CD4-positive, alpha-beta memory T cell (primary cell): ENCODE measurements around the gene PRPSAP2. TPM values are rescaled to one million over a fixed set of nuclear protein-coding genes. Genes with fewer than 3 reads are reported as not detected.

Experiments
- CTCF ChIA-PET: fragments of 350-600 bp; sonication (Branson Sonifier 250); formaldehyde crosslinking; loops from one replicate; lab custom pipeline; 2021; ENCODE audit warnings: inconsistent platforms; ENCODE audit not compliant: partially characterized antibody; lab: Charles Lee
- POLR2A ChIA-PET: fragments of 350-600 bp; sonication (Branson Sonifier 250); formaldehyde crosslinking; loops from one replicate; lab custom pipeline; 2021; ENCODE audit not compliant: partially characterized antibody; lab: Charles Lee
- DNase-seq, 5 donors: peaks; one replicate each; pipeline versions ENCODE4 v3.0.0 to v3.0.0-alpha.2; 2020 to 2022; ENCODE audit warnings: mixed read lengths in 1 of 5
- H3K27ac ChIP-seq: one replicate; pipeline ENCODE4 v1.7.0; 2013; ENCODE audit warnings: low read depth, low read length
- H3K27me3 ChIP-seq: 2 replicates; pipeline ENCODE4 v1.7.0; 2013; ENCODE audit warnings: mild to moderate bottlenecking, low read length, moderate library complexity; ENCODE audit not compliant: insufficient read depth
- H3K36me3 ChIP-seq: 2 replicates; pipeline ENCODE4 v1.7.0; 2013; ENCODE audit warnings: mild to moderate bottlenecking, low read length, moderate library complexity; ENCODE audit not compliant: insufficient read depth
- H3K4me1 ChIP-seq: 2 replicates; pipeline ENCODE4 v1.7.0; 2013; ENCODE audit warnings: mild to moderate bottlenecking, low read length, moderate library complexity; ENCODE audit not compliant: insufficient read depth
- H3K4me3 ChIP-seq, 2 donors: one replicate each; pipeline ENCODE4 v1.7.0; 2013; ENCODE audit warnings: low read length in 2 of 2, mild to moderate bottlenecking in 1 of 2
- H3K9me3 ChIP-seq, 2 donors: one replicate each; pipeline ENCODE4 v1.7.0; 2013; ENCODE audit warnings: low read length in 2 of 2, control low read depth in 1 of 2; ENCODE audit not compliant: control insufficient read depth in 1 of 2
- H3K27ac Mint-ChIP-seq, 7 donors: one replicate each; pipeline ENCODE4 v1.8.0; 2020 to 2021; ENCODE audit warnings: mixed read lengths in 7 of 7, mild to moderate bottlenecking in 6 of 7, inconsistent platforms in 3 of 7, moderate library complexity in 3 of 7
- H3K27me3 Mint-ChIP-seq, 2 donors: one replicate each; pipeline ENCODE4 v1.8.0; 2020 to 2021; ENCODE audit warnings: mixed read lengths in 2 of 2
- H3K36me3 Mint-ChIP-seq, 2 donors: one replicate each; pipeline ENCODE4 v1.8.0; 2020 to 2021; ENCODE audit warnings: mixed read lengths in 2 of 2, inconsistent platforms in 1 of 2, mild to moderate bottlenecking in 1 of 2
- H3K4me1 Mint-ChIP-seq, 4 donors: one replicate each; pipeline ENCODE4 v1.8.0; 2020 to 2021; ENCODE audit warnings: mixed read lengths in 4 of 4, mild to moderate bottlenecking in 1 of 4
- H3K4me3 Mint-ChIP-seq, 8 donors: one replicate each; pipeline ENCODE4 v1.8.0; 2020 to 2021; ENCODE audit warnings: mixed read lengths in 8 of 8, mild to moderate bottlenecking in 7 of 8, moderate library complexity in 6 of 8, inconsistent platforms in 3 of 8
- H3K9me3 Mint-ChIP-seq, 8 donors: one replicate each; pipeline ENCODE4 v1.8.0; 2020 to 2021; ENCODE audit warnings: mixed read lengths in 8 of 8, mild to moderate bottlenecking in 5 of 8, inconsistent platforms in 3 of 8, moderate library complexity in 1 of 8
- intact Hi-C: fragments of 100-400 bp; cut with micrococcal nuclease; formaldehyde crosslinking; loops from one replicate; pipeline ENCODE4 v1.15.1; 2023
- polyA plus RNA-seq, 2 donors: library from polyadenylated mRNA; unstranded; fragments of 300-500 nt; fragmentation: Illumina TruSeq; gene quantifications; one replicate each; pipeline ENCODE4 v1.2.3, GENCODE V29; 2021
- total RNA-seq, 2 experiments: library from RNA; stranded (reverse); gene quantifications; one replicate each; pipeline ENCODE4 v1.2.3, GENCODE V29; 2021

Gene PRPSAP2
- total and polyA plus RNA-seq, 4 experiments from 2014 or later = 32.3 to 55.6 (median 49.3) TPM

GRCh38 chr17:18937981-18938691 lies 80.2 kb downstream of the PRPSAP2 start:
- ChIA-PET POLR2A (interaction anchor here (1.1 to 1.2 kb wide), 2 partner anchors 13 to 18 kb away, joined by 3 to 5 read pairs; no protein-coding TSS in a partner anchor), CTCF (interaction anchor here (1.0 kb wide), 1 partner anchor 16 kb away, joined by 3 read pairs; no protein-coding TSS in a partner anchor)
- no peak for DNase-seq
- Histone ChIP-seq H3K4me1 (peaks cover 2% of the 10 kb centered on the region), H3K36me3 (no peaks in the 10 kb centered on the region), H3K27ac (no peak overlapping the region), H3K9me3 (no peaks in the 10 kb centered on the region), H3K27me3 (no peaks in the 10 kb centered on the region), H3K4me3 (no peak overlapping the region)
- Mint-ChIP-seq H3K9me3 (no peaks in the 10 kb centered on the region), H3K4me1 (peaks cover 0 to 8% (median 2%) of the 10 kb centered on the region in 4 donors), H3K36me3 (no peaks in the 10 kb centered on the region), H3K4me3 (no peak overlapping the region), H3K27me3 (peaks cover 0 to 4% of the 10 kb centered on the region in 2 donors), H3K27ac (peak overlapping the region in 1 of 7 donors; percentile 8)
- intact Hi-C loops = loop anchor here (5.0 kb wide), 1 partner anchor 36 kb away; no protein-coding TSS in a partner anchor

DNA sequence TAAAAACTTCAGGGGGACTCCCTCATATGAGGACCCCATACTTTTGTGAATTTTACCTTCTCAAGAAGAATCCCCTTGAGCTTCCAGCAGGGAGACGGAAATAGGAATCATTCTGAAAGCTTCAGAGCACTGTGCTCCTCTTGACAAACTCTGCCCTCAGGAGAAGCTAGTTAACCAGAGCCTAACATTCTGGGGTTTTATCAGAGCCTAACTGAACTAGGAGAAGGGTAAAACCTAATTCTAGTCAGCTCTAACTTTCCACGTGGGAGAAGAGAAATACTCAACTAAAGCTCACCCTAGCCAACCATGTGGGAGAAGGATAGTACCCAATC lies 80.7 kb downstream of the PRPSAP2 start:
- Histone ChIP-seq H3K27ac (no peak overlapping the region), H3K9me3 (no peaks in the 10 kb centered on the region), H3K4me1 (no peaks in the 10 kb centered on the region), H3K4me3 (no peak overlapping the region), H3K27me3 (no peaks in the 10 kb centered on the region), H3K36me3 (no peaks in the 10 kb centered on the region)
- ChIA-PET CTCF (interaction anchor here (1.0 kb wide), 1 partner anchor 16 kb away, joined by 3 read pairs; no protein-coding TSS in a partner anchor), POLR2A (interaction anchor here (1.1 to 1.2 kb wide), 2 partner anchors 13 to 17 kb away, joined by 3 to 5 read pairs; no protein-coding TSS in a partner anchor)
- no peak overlapping the region for H3K27ac Mint-ChIP-seq
- intact Hi-C loops = loop anchor here (5.0 kb wide), 1 partner anchor 36 kb away; no protein-coding TSS in a partner anchor
- peaks cover 0 to 3% (median under 1%) of the 10 kb centered on the region in 4 donors for H3K4me1 Mint-ChIP-seq
- DNase-seq = no peak
- H3K4me3 Mint-ChIP-seq = no peak overlapping the region
- no peaks in the 10 kb centered on the region for H3K9me3 Mint-ChIP-seq
- H3K36me3 Mint-ChIP-seq = no peaks in the 10 kb centered on the region
- peaks cover 0 to 4% of the 10 kb centered on the region in 2 donors for H3K27me3 Mint-ChIP-seq

DNA sequence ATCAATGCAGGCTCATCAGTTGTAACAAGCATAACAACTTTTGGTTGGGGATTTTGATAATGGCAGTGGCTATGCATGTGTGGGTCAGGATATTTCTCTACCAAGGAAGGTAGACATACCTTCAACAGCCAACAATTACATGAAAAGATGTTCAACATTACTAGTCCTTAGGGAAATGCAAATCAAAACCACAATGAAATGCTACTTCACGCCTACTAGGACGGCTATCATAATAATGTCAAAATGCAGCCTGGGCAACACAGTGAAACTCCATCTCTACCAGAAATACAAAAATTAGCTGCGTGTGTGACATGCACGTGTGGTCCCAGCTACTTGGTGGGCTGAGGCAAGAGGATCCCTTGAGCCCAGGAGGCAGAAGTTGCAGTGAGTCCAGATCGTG lies 86.7 kb downstream of the PRPSAP2 start:
- CTCF ChIA-PET = no interaction called here
- H3K4me3 ChIP-seq = no peak overlapping the region
- no peak for DNase-seq
- no peak overlapping the region for H3K27ac Mint-ChIP-seq
- H3K36me3 ChIP-seq = no peaks in the 10 kb centered on the region
- H3K36me3 Mint-ChIP-seq = no peaks in the 10 kb centered on the region
- H3K27me3 Mint-ChIP-seq = peaks cover 0 to 4% of the 10 kb centered on the region in 2 donors
- H3K4me3 Mint-ChIP-seq = no peak overlapping the region
- peaks cover 0 to 12% (median under 1%) of the 10 kb centered on the region in 4 donors for H3K4me1 Mint-ChIP-seq
- H3K9me3 ChIP-seq = no peaks in the 10 kb centered on the region
- H3K4me1 ChIP-seq = no peaks in the 10 kb centered on the region
- H3K27me3 ChIP-seq = no peaks in the 10 kb centered on the region
- H3K27ac ChIP-seq = no peak overlapping the region
- no peaks in the 10 kb centered on the region for H3K9me3 Mint-ChIP-seq
- POLR2A ChIA-PET = no interaction called here
- intact Hi-C loops = no loop called here

DNA sequence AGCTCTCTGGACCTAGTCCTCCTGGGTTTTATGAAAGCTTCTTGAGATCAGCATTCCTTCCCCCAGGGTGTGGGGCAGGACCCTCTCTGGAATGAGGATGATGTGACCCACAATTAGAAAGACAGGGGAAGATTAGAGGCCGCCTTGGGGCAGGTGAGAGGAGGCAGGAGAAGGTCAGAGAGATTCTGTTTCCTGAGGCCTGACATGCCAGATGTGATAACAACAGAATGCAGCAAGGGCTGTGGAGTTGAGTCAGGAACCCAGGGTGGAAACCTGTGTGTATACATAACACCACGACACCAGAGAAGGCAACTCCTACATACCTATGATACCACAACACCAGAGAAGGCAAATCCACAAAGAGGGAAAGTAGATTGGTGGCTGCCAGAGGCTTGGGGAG lies 88.6 kb downstream of the PRPSAP2 start:
- ChIA-PET CTCF (interaction anchor here (1.0 kb wide), 1 partner anchor 8 kb away, joined by 3 read pairs; no protein-coding TSS in a partner anchor), POLR2A (no interaction called here)
- H3K36me3 ChIP-seq = no peaks in the 10 kb centered on the region
- Mint-ChIP-seq H3K4me3 (no peak overlapping the region), H3K27ac (peak overlapping the region in 2 of 7 donors; percentile 0 to 68), H3K27me3 (peaks cover 0 to 2% of the 10 kb centered on the region in 2 donors), H3K4me1 (peaks cover 0 to 13% (median under 1%) of the 10 kb centered on the region in 4 donors), H3K36me3 (no peaks in the 10 kb centered on the region), H3K9me3 (no peaks in the 10 kb centered on the region)
- H3K27ac ChIP-seq = no peak overlapping the region
- no peaks in the 10 kb centered on the region for H3K4me1 ChIP-seq
- no peaks in the 10 kb centered on the region for H3K9me3 ChIP-seq
- DNase-seq = no peak
- H3K27me3 ChIP-seq = no peaks in the 10 kb centered on the region
- intact Hi-C loops = no loop called here
- no peak overlapping the region for H3K4me3 ChIP-seq

DNA sequence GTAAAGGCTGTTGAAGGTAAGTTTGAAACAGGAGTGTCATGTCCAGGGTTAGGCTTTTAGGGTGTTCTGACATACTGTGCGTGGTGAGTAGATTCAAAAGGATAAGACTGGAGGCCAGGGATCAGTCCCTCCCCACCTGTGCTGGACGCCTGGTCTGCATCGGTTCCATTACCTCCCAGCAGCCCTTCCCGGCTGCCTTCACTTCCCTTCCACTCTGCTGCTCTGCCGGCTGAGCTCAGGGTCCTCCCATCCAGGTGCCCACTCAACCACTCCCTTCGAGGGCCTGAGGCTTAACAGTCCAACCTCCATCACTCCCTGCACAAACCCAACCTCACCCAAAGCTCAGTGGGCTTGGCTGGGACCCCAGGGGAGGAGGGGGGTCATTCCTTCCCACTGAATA lies 89.9 kb downstream of the PRPSAP2 start:
- no peak overlapping the region for H3K27ac Mint-ChIP-seq
- no peaks in the 10 kb centered on the region for H3K9me3 ChIP-seq
- POLR2A ChIA-PET = no interaction called here

DNA sequence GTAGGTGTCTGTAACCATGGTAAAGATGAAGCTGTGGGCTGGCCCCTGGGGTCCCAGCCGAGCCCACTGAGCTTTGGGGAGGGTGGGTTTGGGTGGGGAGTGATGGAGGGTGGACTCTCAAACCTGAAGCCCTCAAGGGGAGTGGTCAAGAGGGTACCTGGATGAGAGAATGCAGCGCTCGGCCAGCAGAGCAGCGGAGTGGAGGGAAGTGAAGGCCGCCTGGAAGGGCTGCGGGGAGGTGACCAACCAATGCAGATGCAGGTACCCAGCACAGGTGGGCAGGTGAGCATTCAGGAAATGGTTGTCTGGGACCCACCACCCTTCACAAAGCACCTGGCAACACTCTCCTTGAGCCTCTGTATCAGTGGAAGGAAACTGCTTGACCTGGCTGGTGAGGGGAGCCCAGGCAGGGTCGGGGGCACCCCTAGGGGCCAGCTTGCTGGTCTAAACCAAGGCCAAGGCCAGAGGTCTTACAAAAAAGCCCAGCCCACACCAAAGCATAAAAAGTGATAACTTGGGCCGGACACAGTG lies 90.6 kb downstream of the PRPSAP2 start:
- POLR2A ChIA-PET = interaction anchor here (1.1 kb wide), 1 partner anchor 91 kb away, joined by 4 read pairs; the partner anchor contains the start of gene PRPSAP2
- H3K4me1 Mint-ChIP-seq = peaks cover 3 to 17% (median 8%) of the 10 kb centered on the region in 4 donors

More for the DNA sequence above, 89.9 kb downstream of the PRPSAP2 start:
- CTCF ChIA-PET = interaction anchor here (2.8 kb wide), 1 partner anchor 12 kb away, joined by 29 read pairs; no protein-coding TSS in a partner anchor
- H3K4me1 ChIP-seq = no peaks in the 10 kb centered on the region
- no peak overlapping the region for H3K4me3 ChIP-seq
- H3K27ac ChIP-seq = no peak overlapping the region
- no peaks in the 10 kb centered on the region for H3K36me3 ChIP-seq
- Mint-ChIP-seq H3K36me3 (no peaks in the 10 kb centered on the region), H3K4me1 (peaks cover 0 to 13% (median 4%) of the 10 kb centered on the region in 4 donors), H3K9me3 (no peaks in the 10 kb centered on the region), H3K27me3 (peaks cover 0 to 2% of the 10 kb centered on the region in 2 donors), H3K4me3 (no peak overlapping the region)
- DNase-seq = no peak
- intact Hi-C loops = no loop called here
- no peaks in the 10 kb centered on the region for H3K27me3 ChIP-seq

GRCh38 chr17:18949566-18949965 lies 91.6 kb downstream of the PRPSAP2 start:
- H3K27me3 ChIP-seq = no peaks in the 10 kb centered on the region
- H3K36me3 ChIP-seq = no peaks in the 10 kb centered on the region
- H3K27ac ChIP-seq = no peak overlapping the region
- Mint-ChIP-seq H3K4me3 (no peak overlapping the region), H3K9me3 (no peaks in the 10 kb centered on the region), H3K4me1 (peaks cover 11 to 20% (median 17%) of the 10 kb centered on the region in 4 donors), H3K27me3 (peaks cover 0 to 2% of the 10 kb centered on the region in 2 donors), H3K27ac (no peak overlapping the region), H3K36me3 (no peaks in the 10 kb centered on the region)
- intact Hi-C loops = no loop called here
- no peaks in the 10 kb centered on the region for H3K9me3 ChIP-seq
- DNase-seq = no peak
- no peak overlapping the region for H3K4me3 ChIP-seq
- ChIA-PET POLR2A (interaction anchor here (1.1 kb wide), 1 partner anchor 92 kb away, joined by 4 read pairs; the partner anchor contains the start of gene PRPSAP2), CTCF (interaction anchor here (0.5 to 2.8 kb wide), 2 partner anchors 10 to 36 kb away, joined by 3 to 29 read pairs; no protein-coding TSS in a partner anchor)
- peaks cover 10% of the 10 kb centered on the region for H3K4me1 ChIP-seq

More for the DNA sequence above, 90.6 kb downstream of the PRPSAP2 start:
- Histone ChIP-seq H3K4me1 (no peaks in the 10 kb centered on the region), H3K4me3 (no peak overlapping the region), H3K9me3 (no peaks in the 10 kb centered on the region), H3K36me3 (no peaks in the 10 kb centered on the region), H3K27me3 (no peaks in the 10 kb centered on the region), H3K27ac (no peak overlapping the region)
- H3K9me3 Mint-ChIP-seq = no peaks in the 10 kb centered on the region
- peaks cover 0 to 2% of the 10 kb centered on the region in 2 donors for H3K27me3 Mint-ChIP-seq
- intact Hi-C loops = no loop called here
- no peaks in the 10 kb centered on the region for H3K36me3 Mint-ChIP-seq
- CTCF ChIA-PET = interaction anchor here (2.8 kb wide), 1 partner anchor 11 kb away, joined by 29 read pairs; no protein-coding TSS in a partner anchor
- H3K27ac Mint-ChIP-seq = no peak overlapping the region
- H3K4me3 Mint-ChIP-seq = no peak overlapping the region
- DNase-seq = no peak
